K562 (cell line): ENCODE results near the gene TEX101. TPM values are rescaled to one million over a fixed set of nuclear protein-coding genes. Genes with fewer than 3 reads are reported as not detected.
"Not testable (repeated sequence)": the region's sequence is repeated elsewhere in the genome, so short reads cannot be mapped to it uniquely, and the experiment has no call there.

Experiments used
- ATAC-seq: fragments of 200-7000 bp; cut with Tn5 transposase; 3 replicates; pipeline ENCODE4 v1.9.1; 2020; ENCODE audit warnings: moderate library complexity
- BruUV-seq: library from RNA; stranded (reverse); fragments of 400-500 nt; replicated peaks from 2 replicates; lab custom pipeline; 2021; lab: Mats Ljungman, UMichigan
- CTCF ChIA-PET: fragments of 300-600 bp; formaldehyde crosslinking; extraction: SDS; loops from one replicate; lab custom pipeline; 2021; ENCODE audit warnings: low intra/inter-chr PET ratio; lab: Yijun Ruan, JAX
- POLR2A ChIA-PET: fragments of 300-600, 350-650 bp; sonication (Branson Sonifier 250); formaldehyde crosslinking; extraction: SDS; loops from one replicate; lab custom pipeline; 2021; ENCODE audit warnings: antibody characterized with exemption, inconsistent platforms; lab: Yijun Ruan, JAX
- DNase-seq, 4 experiments: peaks; one replicate each; pipeline versions ENCODE4 v3.0.0 to v3.0.0-alpha.2; 2011 to 2018; ENCODE audit warnings: low spot score in 3 of 4, mixed read lengths in 3 of 4; ENCODE audit errors: extremely low read depth in 1 of 4
- FAIRE-seq: peaks from 2 replicates; lab custom pipeline; 2011; peaks lifted over from hg19 to GRCh38; lab: Jason Lieb, UNC
- H2AFZ ChIP-seq: 2 replicates; pipeline ENCODE4 v1.6.0; 2011; ENCODE audit warnings: low read depth, low read length, control low read depth, inconsistent platforms
- H3K27ac ChIP-seq: fragments of 200-600 bp; 3 replicates; pipeline ENCODE4 v1.8.0; 2011; ENCODE audit warnings: low read depth, mild to moderate bottlenecking, control low read depth, inconsistent platforms, low read length, moderate library complexity, mixed read lengths; ENCODE audit errors: extremely low read depth
- H3K27me3 ChIP-seq, 2 experiments: fragments of 300-600 bp in 1 of 2; 2 replicates in 1 of 2; 3 replicates in 1 of 2; pipeline versions ENCODE4 v1.6.0 to v1.8.0; 2011; ENCODE audit warnings: inconsistent platforms in 2 of 2, low read length in 2 of 2, mild to moderate bottlenecking in 1 of 2, mixed read lengths in 1 of 2, moderate library complexity in 1 of 2; ENCODE audit not compliant: control insufficient read depth in 2 of 2, insufficient read depth in 2 of 2
- H3K36me3 ChIP-seq: fragments of 300-600 bp; 3 replicates; pipeline ENCODE4 v1.8.0; 2011; ENCODE audit warnings: mild to moderate bottlenecking, low read length, inconsistent platforms; ENCODE audit not compliant: control insufficient read depth, insufficient read depth
- H3K4me1 ChIP-seq, 2 experiments: fragments of 200-600 bp in 1 of 2; replicated peaks in 1 of 2; 2 replicates in 1 of 2; 3 replicates in 1 of 2; pipeline versions ENCODE4 v1.5.1 to v1.8.0; 2011; ENCODE audit warnings: inconsistent platforms in 2 of 2, low read length in 2 of 2, mild to moderate bottlenecking in 1 of 2, mixed read lengths in 1 of 2, moderate library complexity in 1 of 2; ENCODE audit not compliant: control insufficient read depth in 2 of 2, insufficient read depth in 2 of 2
- H3K4me2 ChIP-seq: 2 replicates; pipeline ENCODE4 v1.6.1; 2011; ENCODE audit warnings: low read length, control low read depth, inconsistent platforms, mixed read lengths; ENCODE audit not compliant: insufficient read depth
- H3K4me3 ChIP-seq: fragments of 200-600 bp; sonication (generic), shearing (Covaris generic); 2 replicates; pipeline ENCODE4 v1.5.1; 2016; ENCODE audit warnings: control low read depth, inconsistent platforms
- H3K79me2 ChIP-seq: fragments of 200-600 bp; 3 replicates; pipeline ENCODE4 v1.8.0; 2011; ENCODE audit warnings: low read length, inconsistent platforms; ENCODE audit not compliant: control insufficient read depth, insufficient read depth
- H3K9ac ChIP-seq, 2 experiments: 2 replicates each; pipeline versions ENCODE4 v1.6.0 to v1.6.1; 2011; ENCODE audit warnings: low read depth in 2 of 2, low read length in 2 of 2, control low read depth in 1 of 2, inconsistent platforms in 1 of 2, mild to moderate bottlenecking in 1 of 2, mixed read lengths in 1 of 2; ENCODE audit not compliant: insufficient read depth in 1 of 2
- H3K9me1 ChIP-seq: one replicate; pipeline ENCODE4 v1.6.0; 2011; ENCODE audit warnings: inconsistent platforms, mild to moderate bottlenecking, low read length, moderate library complexity; ENCODE audit not compliant: control insufficient read depth, insufficient read depth
- H3K9me3 ChIP-seq: replicated peaks from 2 replicates; pipeline ENCODE4 v1.5.1; 2011; ENCODE audit warnings: low read depth, low read length, inconsistent platforms; ENCODE audit not compliant: control insufficient read depth, insufficient read depth
- H4K20me1 ChIP-seq: replicated peaks from 2 replicates; pipeline ENCODE4 v1.6.1; 2011; ENCODE audit warnings: low read length, inconsistent platforms, mixed read lengths; ENCODE audit not compliant: control insufficient read depth, insufficient read depth
- MGA ChIP-seq: fragments of 450-650 bp; IDR thresholded peaks from 2 replicates; pipeline ENCODE4 v1.6.1; 2016; ENCODE audit warnings: mild to moderate bottlenecking, moderate library complexity
- WGBS: fragments of 100-300 bp; shearing (Covaris generic); methylation state at CpG from one replicate; pipeline ENCODE4 v1.1.6; 2016; ENCODE audit warnings: low coverage, mixed read lengths; ENCODE audit not compliant: insufficient coverage; ENCODE audit errors: missing lambda C conversion rate; 5-methylcytosine and 5-hydroxymethylcytosine counted together
- in situ Hi-C: fragments of 300-500 bp; cut with MboI; formaldehyde crosslinking; loops from 4 replicates; pipeline ENCODE4 v1.15.0; 2018; ENCODE audit warnings: inconsistent platforms, mixed read lengths
- intact Hi-C: fragments of 100-400 bp; cut with micrococcal nuclease; formaldehyde crosslinking; loops from 2 replicates; pipeline ENCODE4 v1.14.2; 2022
- polyA plus RNA-seq, 8 experiments: library from polyadenylated mRNA; depleted of rRNA in 4 of 8; stranded (reverse) in 5 of 8; unstranded in 3 of 8; fragments of >200 nt; fragmentation: Nextera tagmentation in 2 of 8; fragmentation: Illumina TruSeq in 1 of 8; extraction: Ambion mirVana in 2 of 8; extraction: Trizol in 1 of 8; gene quantifications; 2 replicates each; pipeline versions ENCODE4 v1.2.1 to v1.2.3, GENCODE V29; 2011 to 2014; ENCODE audit warnings: inconsistent platforms in 1 of 8, missing spikeins in 1 of 8
- total RNA-seq, 7 experiments: library from RNA; depleted of rRNA in 6 of 7; stranded (reverse); fragments of >200 nt in 6 of 7; fragmentation: Illumina TruSeq in 2 of 7; extraction: Trizol in 2 of 7; gene quantifications; 2 replicates each; pipeline versions ENCODE4 v1.2.1 to v1.2.3, GENCODE V29; 2011 to 2021; ENCODE audit warnings: low replicate concordance in 1 of 7

TEX101 gene
- total and polyA plus RNA-seq, 9 of the 15 experiments (the other 6 are each of a cell fraction or from before 2014, with no cell fraction given): 0.10 to 0.36 (median 0.14) TPM; not detected in 6

GRCh38 chr19:43414554-43414953, at the start of gene TEX101 (continued):
- TF ChIP-seq MGA: 0 out of 2 replicates have a peak, but pooled peaks have one; percentile 24

GRCh38 chr19:43365677-43366076, 49.0 kb upstream of the TEX101 start:
- H3K4me3 ChIP-seq, H3K27ac ChIP-seq, intact Hi-C loops, H4K20me1 ChIP-seq, H3K36me3 ChIP-seq, FAIRE-seq, H3K4me1 ChIP-seq, H2AFZ ChIP-seq, CTCF ChIA-PET, ATAC-seq, H3K9ac ChIP-seq, H3K9me3 ChIP-seq, in situ Hi-C loops, H3K4me2 ChIP-seq, H3K79me2 ChIP-seq, H3K9me1 ChIP-seq, DNase-seq, POLR2A ChIA-PET, BruUV-seq: not testable (repeated sequence)
- 0% methylated on average over 5 of the region's 9 CpGs for WGBS
- H3K27me3 ChIP-seq: peaks cover 2 to 11% of the 10 kb centered on the region in 2 experiments; a peak in 3 of 5 replicates
